Measurements from ENCODE around the gene BEND5. TPM values are rescaled to one million over a fixed set of nuclear protein-coding genes. Genes with fewer than 3 reads are reported as not detected.

BEND5 gene
- polyA plus RNA-seq, 12 donors, result 7.4 to 38.0 (median 10.4) TPM; not detected in 1

DNA sequence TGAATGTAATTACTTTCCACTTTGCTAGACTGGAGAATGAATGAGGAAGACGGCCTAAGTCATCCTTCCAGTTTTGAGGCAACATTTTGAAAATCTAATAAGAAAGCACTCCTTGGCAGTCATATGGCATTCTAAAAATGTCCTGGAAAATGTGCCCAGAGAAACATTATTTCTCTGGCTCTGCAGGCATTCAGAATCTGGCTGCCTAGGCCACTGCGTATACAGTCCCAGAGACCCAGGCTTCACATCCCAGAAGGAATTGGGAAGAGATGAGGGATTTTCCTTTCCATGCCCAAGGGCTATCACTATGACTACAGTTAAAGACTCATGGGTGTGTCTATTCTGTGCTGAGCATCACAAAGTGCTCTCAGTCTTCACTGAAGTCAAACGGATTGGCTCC is 92.9 kb downstream of the BEND5 start:
- peak; percentile 4 for DNase-seq

DNA sequence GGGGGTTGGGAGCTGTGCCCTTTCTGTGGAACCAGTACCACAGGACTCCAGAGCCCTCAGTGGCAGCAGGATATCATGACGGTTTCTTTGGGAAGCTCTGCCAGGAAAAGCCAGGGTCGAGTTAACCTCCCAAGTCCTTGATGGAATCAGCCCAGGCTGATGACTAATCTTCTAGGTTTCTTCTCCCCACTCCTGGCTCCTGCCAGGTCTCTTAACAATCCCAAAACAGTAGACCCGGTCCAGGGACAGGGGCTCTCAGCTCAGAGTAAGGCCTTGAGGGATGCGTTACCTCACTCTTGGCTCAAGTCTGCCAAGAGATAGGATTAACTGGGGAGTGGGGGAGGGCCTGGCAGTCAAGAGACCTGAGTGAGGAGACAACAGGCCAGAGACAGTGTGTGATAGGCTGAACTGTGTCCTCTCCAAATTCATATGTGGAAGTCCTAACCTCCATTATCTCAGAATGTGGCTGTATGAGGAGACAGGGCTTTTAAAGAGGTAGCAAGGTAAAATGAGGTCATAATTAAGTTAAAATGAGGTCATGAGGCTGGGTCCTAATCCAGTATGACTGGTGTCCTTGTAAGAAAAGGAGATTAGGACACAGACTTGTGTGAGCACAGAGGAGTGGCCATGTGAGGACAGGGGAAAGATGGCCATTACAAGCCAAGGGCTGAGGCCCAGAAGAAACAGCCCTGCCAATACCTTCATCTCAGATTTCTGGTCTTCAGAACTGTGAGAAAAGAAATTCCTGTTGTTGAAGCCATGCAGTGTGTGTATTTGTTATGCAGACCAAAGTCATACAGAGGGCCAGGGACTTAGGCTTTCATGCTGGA is 95.0 kb downstream of the BEND5 start:
- no peak for DNase-seq

DNA sequence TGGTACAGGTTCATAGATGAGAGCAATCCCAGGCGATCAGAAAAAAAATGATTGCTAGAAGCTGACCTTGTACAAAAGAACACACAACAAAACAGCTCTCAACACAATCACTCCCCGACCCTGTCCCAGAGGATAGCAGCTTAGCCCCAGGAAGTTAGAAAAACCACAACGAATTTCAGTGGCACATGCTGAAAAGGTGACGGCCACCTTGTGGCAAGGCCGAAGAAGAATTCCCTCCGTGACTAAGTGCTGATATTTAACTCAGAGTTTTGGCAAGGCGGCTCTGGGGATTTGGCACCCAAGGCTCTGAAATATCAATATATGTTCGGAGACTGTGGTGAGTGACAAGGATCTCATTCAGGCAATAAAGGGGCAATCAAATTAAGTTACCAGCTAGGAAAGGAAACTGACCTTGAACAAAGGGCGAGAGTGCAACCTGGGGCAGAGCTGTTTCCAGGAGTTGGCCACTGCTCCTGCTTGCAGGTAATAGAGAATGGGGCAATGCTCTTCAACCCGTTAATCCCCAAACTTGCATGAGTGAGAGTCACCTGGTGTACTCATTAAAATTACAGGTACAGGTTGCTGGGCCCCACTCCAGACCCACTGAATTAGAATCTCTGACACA is 96.2 kb downstream of the BEND5 start:
- no peak for DNase-seq

DNA sequence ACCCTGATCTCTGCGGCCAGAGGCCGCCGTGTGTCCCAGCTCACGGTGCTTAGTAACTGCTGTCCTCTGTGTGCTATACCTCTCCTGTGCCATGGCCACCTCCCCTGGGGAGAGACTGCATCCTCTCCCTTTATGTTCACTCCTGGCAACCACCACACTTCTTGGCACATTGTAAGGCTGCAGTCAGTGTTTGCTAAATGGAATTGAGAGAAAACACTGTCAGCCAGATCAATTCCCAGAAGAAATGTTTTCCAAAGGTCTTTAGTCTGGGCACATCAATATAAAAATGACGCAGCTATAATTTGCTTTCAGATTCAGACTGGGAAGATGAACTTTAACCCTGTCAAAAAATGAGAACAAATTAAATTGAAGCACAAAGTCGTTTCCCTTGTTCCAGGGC is 96.8 kb downstream of the BEND5 start:
- no peak for DNase-seq

DNA sequence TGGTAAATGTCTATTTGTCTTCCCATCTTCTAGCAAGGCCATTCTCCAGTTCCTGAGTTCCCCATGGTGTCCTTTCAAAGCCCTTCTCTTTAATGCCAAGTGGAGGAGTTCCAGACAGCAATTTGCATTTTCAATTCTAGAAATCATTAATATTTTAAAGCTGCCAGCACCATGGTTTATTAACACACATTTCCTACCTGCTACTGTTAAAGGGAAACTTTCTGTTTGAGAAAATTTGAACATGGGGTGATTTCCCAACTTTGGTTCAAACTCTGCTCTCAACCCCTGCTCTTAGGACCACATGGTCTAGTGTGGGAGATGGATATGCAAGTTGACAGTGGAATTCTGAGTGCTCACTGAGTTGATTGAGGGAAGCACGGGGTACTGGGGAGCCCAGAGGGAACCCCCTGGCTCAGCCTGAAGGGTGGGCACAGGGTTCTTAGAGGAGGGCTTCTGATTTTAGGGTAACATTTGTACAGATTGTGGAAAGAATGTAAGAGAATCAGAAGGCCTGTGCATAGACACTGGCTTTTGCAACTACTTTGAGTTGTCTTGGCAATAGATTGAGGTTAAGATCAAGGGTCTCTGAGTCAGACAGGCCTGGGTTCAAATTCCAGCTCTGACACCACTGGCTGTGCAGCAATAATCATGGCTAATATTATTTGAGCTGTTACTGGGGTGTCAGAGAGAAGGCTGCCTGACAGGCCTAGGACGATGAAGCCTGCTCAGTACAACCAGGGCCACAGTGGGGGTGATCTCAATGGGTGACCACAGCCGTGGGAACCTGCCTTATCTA is 97.8 kb downstream of the BEND5 start:
- DNase-seq, result no peak

Data from muscle of arm (tissue), 12 donors.